GM23338 (cell line): ENCODE data around the gene ALAD. TPM values are rescaled to one million over a fixed set of nuclear protein-coding genes. Genes with fewer than 3 reads are reported as not detected.

ENCODE experiments used
- ATAC-seq: fragments of 200-7000 bp; cut with Tn5 transposase; 3 replicates; pipeline ENCODE4 v1.9.1; 2020
- DNase-seq: peaks from one replicate; pipeline ENCODE4 v3.0.0-alpha.2; 2015; ENCODE audit warnings: low spot score
- H2AFZ ChIP-seq: fragments of 200-600 bp; sonication (generic); 2 replicates; pipeline ENCODE4 v1.8.0; 2016; ENCODE audit warnings: antibody characterized with exemption, mild to moderate bottlenecking, moderate library complexity
- H3F3A ChIP-seq: fragments of 200-600 bp; sonication (generic); replicated peaks from 2 replicates; pipeline ENCODE4 v1.8.0; 2017; ENCODE audit warnings: antibody characterized with exemption, mixed run types, low read depth
- H3K27ac ChIP-seq: fragments of 200-600 bp; sonication (generic); 2 replicates; pipeline ENCODE4 v1.6.1; 2016; ENCODE audit warnings: low read depth
- H3K27me3 ChIP-seq: fragments of 200-600 bp; sonication (generic); 2 replicates; pipeline ENCODE4 v1.8.0; 2016; ENCODE audit warnings: mild to moderate bottlenecking, mixed run types, moderate library complexity; ENCODE audit not compliant: insufficient read depth
- H3K36me3 ChIP-seq: fragments of 200-600 bp; sonication (generic); 2 replicates; pipeline ENCODE4 v1.8.0; 2016; ENCODE audit warnings: mild to moderate bottlenecking; ENCODE audit not compliant: insufficient read depth
- H3K4me1 ChIP-seq: fragments of 200-600 bp; sonication (generic); 2 replicates; pipeline ENCODE4 v1.8.0; 2016; ENCODE audit warnings: mild to moderate bottlenecking, moderate library complexity; ENCODE audit not compliant: insufficient read depth
- H3K4me2 ChIP-seq: fragments of 200-600 bp; sonication (generic); 2 replicates; pipeline ENCODE4 v1.7.1; 2017; ENCODE audit warnings: mixed run types
- H3K4me3 ChIP-seq: fragments of 200-600 bp; sonication (generic); 2 replicates; pipeline ENCODE4 v1.6.1; 2016; ENCODE audit warnings: mixed run types
- H3K79me2 ChIP-seq: fragments of 200-600 bp; sonication (generic); replicated peaks from 2 replicates; pipeline ENCODE4 v1.8.0; 2017; ENCODE audit warnings: mild to moderate bottlenecking; ENCODE audit not compliant: insufficient read depth
- H3K9me2 ChIP-seq: fragments of 200-600 bp; sonication (generic); 2 replicates; pipeline ENCODE4 v1.8.0; 2017; ENCODE audit not compliant: insufficient read depth
- H4K20me1 ChIP-seq: fragments of 200-600 bp; sonication (generic); replicated peaks from 2 replicates; pipeline ENCODE4 v1.8.0; 2017; ENCODE audit warnings: mild to moderate bottlenecking; ENCODE audit not compliant: insufficient read depth
- H3K27ac Mint-ChIP-seq: 2 replicates; pipeline ENCODE4 v1.8.0; 2020; ENCODE audit warnings: inconsistent platforms, mild to moderate bottlenecking, moderate library complexity, mixed read lengths
- H3K27me3 Mint-ChIP-seq: 3 replicates; pipeline ENCODE4 v1.8.0; 2022; ENCODE audit warnings: low read depth, mild to moderate bottlenecking, moderate library complexity, mixed read lengths, inconsistent platforms; ENCODE audit not compliant: insufficient read depth, poor library complexity
- H3K36me3 Mint-ChIP-seq: 3 replicates; pipeline ENCODE4 v1.8.0; 2021; ENCODE audit warnings: low read depth, mild to moderate bottlenecking, inconsistent platforms, moderate library complexity, mixed read lengths
- H3K4me1 Mint-ChIP-seq: 3 replicates; pipeline ENCODE4 v1.8.0; 2020; ENCODE audit warnings: mild to moderate bottlenecking, inconsistent platforms, mixed read lengths
- H3K4me3 Mint-ChIP-seq: 3 replicates; pipeline ENCODE4 v1.8.0; 2021; ENCODE audit warnings: moderate library complexity, mild to moderate bottlenecking, inconsistent platforms, mixed read lengths
- H3K9me3 Mint-ChIP-seq: 3 replicates; pipeline ENCODE4 v1.8.0; 2020; ENCODE audit warnings: moderate library complexity, mild to moderate bottlenecking, inconsistent platforms, mixed read lengths
- CREB1 ChIP-seq: fragments of 250-450 bp; sonication (Bioruptor Pico); IDR thresholded peaks from 2 replicates; pipeline ENCODE4 v1.5.0; 2020; ENCODE audit warnings: low read depth, mild to moderate bottlenecking, moderate library complexity
- EZH2 ChIP-seq: fragments of 200-600 bp; sonication (generic); IDR thresholded peaks from one replicate; pipeline ENCODE4 v1.8.0; 2017; ENCODE audit warnings: antibody characterized with exemption, mild to moderate bottlenecking, low read depth; ENCODE audit not compliant: unreplicated experiment
- EZH2phosphoT487 ChIP-seq: fragments of 200-600 bp; sonication (generic); IDR thresholded peaks from one replicate; pipeline ENCODE4 v1.8.1; 2018; ENCODE audit warnings: antibody characterized with exemption; ENCODE audit not compliant: unreplicated experiment
- JUNB ChIP-seq: IDR thresholded peaks from one replicate; pipeline ENCODE4 v1.6.1; 2016; ENCODE audit warnings: antibody characterized with exemption; ENCODE audit not compliant: unreplicated experiment
- NANOG ChIP-seq: IDR thresholded peaks from 2 replicates; pipeline ENCODE4 v1.6.1; 2016; ENCODE audit warnings: antibody characterized with exemption, borderline replicate concordance
- POLR2AphosphoS5 ChIP-seq: IDR thresholded peaks from 2 replicates; pipeline ENCODE4 v1.6.1; 2016; ENCODE audit warnings: antibody characterized with exemption, low read depth
- STAT1 ChIP-seq: IDR thresholded peaks from one replicate; pipeline ENCODE4 v1.6.1; 2016; ENCODE audit warnings: antibody characterized with exemption; ENCODE audit not compliant: unreplicated experiment
- ZNF114 ChIP-seq: fragments of 250-450 bp; sonication (Bioruptor Pico); IDR thresholded peaks from 2 replicates; pipeline ENCODE4 v1.5.0; 2020; ENCODE audit warnings: mild to moderate bottlenecking, moderate library complexity
- ZNF331 ChIP-seq: fragments of 250-450 bp; sonication (Bioruptor Pico); IDR thresholded peaks from 2 replicates; pipeline ENCODE4 v1.5.0; 2020; ENCODE audit warnings: low read depth, mild to moderate bottlenecking, moderate library complexity
- polyA plus RNA-seq: library from polyadenylated mRNA; unstranded; fragments of >200 nt; fragmentation: Nextera tagmentation; extraction: Ambion mirVana; gene quantifications from 2 replicates; pipeline ENCODE4 v1.2.1, GENCODE V29; 2016
- total RNA-seq: library from RNA; depleted of rRNA; stranded (reverse); fragments of >200 nt; shearing (Covaris generic); gene quantifications from 2 replicates; pipeline ENCODE4 v1.2.3, GENCODE V29; 2014
- TF ChIP-seq, protein P1 (sequence below): IDR thresholded peaks from 2 replicates; pipeline ENCODE4 v1.6.1; 2016; ENCODE audit warnings: antibody characterized with exemption
- TF ChIP-seq, protein P2 (sequence below), 2 experiments: fragments of 200-600 bp in 1 of 2; sonication (generic) in 1 of 2; conservative IDR thresholded peaks; 2 replicates each; pipeline versions ENCODE4 v1.5.1 to v1.6.1; 2016 to 2017; ENCODE audit warnings: antibody characterized with exemption in 2 of 2, low read depth in 2 of 2, mild to moderate bottlenecking in 2 of 2, moderate library complexity in 1 of 2
- TF ChIP-seq, protein P3 (sequence below): fragments of 250-450 bp; sonication (Bioruptor Pico); IDR thresholded peaks from 2 replicates; pipeline ENCODE4 v1.5.0; 2020; ENCODE audit warnings: mild to moderate bottlenecking, moderate library complexity
- TF ChIP-seq, protein P4 (sequence below): IDR thresholded peaks from one replicate; pipeline ENCODE4 v1.6.1; 2018; ENCODE audit warnings: antibody characterized with exemption; ENCODE audit not compliant: unreplicated experiment

The ALAD gene
- total and polyA plus RNA-seq, 2 experiments from 2014 or later, result 7.1 to 10.1 TPM

DNA sequence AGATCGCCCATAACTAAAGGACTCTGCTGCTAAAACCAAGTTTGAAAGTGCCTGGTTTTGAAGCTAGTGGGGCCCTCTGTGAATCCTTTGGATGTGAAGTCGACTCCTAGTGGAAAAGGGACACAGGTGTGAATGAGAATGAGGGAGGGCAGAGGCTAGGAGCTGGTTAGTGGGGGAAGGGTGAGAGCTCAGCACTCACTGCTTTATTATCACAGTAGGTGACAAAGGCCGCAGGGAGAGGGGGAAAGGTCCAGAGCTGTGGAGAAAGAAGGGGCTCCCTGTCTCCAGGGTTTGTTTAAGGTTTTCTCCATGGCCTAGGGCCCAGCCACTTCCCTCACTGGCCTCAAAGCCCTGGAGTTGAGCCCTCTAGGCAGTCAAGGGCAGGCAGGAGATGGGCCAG is 27.8 kb downstream of the ALAD start:
- H3K9me3 Mint-ChIP-seq, result no peaks in the 10 kb centered on the region
- no peak overlapping the region for H3K27ac ChIP-seq
- no peak overlapping the region; the same call in 2 of the 3 replicates for H3K4me3 Mint-ChIP-seq
- peaks cover 4% of the 10 kb centered on the region for H3K4me1 Mint-ChIP-seq
- H3K79me2 ChIP-seq, result no peaks in the 10 kb centered on the region
- DNase-seq (no peak), ATAC-seq (no peak)
- TF ChIP-seq NANOG (no peak), POLR2AphosphoS5 (no peak), JUNB (no peak), ZNF114 (CRISPR knock-in tag) (no peak), STAT1 (no peak), EZH2 (no peak), EZH2phosphoT487 (no peak), CREB1 (CRISPR knock-in tag) (no peak), ZNF331 (CRISPR knock-in tag) (no peak)
- TF ChIP-seq, protein P1, sequence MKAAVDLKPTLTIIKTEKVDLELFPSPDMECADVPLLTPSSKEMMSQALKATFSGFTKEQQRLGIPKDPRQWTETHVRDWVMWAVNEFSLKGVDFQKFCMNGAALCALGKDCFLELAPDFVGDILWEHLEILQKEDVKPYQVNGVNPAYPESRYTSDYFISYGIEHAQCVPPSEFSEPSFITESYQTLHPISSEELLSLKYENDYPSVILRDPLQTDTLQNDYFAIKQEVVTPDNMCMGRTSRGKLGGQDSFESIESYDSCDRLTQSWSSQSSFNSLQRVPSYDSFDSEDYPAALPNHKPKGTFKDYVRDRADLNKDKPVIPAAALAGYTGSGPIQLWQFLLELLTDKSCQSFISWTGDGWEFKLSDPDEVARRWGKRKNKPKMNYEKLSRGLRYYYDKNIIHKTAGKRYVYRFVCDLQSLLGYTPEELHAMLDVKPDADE, result no peak
- TF ChIP-seq, protein P2, sequence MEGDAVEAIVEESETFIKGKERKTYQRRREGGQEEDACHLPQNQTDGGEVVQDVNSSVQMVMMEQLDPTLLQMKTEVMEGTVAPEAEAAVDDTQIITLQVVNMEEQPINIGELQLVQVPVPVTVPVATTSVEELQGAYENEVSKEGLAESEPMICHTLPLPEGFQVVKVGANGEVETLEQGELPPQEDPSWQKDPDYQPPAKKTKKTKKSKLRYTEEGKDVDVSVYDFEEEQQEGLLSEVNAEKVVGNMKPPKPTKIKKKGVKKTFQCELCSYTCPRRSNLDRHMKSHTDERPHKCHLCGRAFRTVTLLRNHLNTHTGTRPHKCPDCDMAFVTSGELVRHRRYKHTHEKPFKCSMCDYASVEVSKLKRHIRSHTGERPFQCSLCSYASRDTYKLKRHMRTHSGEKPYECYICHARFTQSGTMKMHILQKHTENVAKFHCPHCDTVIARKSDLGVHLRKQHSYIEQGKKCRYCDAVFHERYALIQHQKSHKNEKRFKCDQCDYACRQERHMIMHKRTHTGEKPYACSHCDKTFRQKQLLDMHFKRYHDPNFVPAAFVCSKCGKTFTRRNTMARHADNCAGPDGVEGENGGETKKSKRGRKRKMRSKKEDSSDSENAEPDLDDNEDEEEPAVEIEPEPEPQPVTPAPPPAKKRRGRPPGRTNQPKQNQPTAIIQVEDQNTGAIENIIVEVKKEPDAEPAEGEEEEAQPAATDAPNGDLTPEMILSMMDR (conservative IDR thresholded peaks at IDR 0.05; ENCODE audit: low read depth in 2 of 2), result no peak
- TF ChIP-seq, protein P3, sequence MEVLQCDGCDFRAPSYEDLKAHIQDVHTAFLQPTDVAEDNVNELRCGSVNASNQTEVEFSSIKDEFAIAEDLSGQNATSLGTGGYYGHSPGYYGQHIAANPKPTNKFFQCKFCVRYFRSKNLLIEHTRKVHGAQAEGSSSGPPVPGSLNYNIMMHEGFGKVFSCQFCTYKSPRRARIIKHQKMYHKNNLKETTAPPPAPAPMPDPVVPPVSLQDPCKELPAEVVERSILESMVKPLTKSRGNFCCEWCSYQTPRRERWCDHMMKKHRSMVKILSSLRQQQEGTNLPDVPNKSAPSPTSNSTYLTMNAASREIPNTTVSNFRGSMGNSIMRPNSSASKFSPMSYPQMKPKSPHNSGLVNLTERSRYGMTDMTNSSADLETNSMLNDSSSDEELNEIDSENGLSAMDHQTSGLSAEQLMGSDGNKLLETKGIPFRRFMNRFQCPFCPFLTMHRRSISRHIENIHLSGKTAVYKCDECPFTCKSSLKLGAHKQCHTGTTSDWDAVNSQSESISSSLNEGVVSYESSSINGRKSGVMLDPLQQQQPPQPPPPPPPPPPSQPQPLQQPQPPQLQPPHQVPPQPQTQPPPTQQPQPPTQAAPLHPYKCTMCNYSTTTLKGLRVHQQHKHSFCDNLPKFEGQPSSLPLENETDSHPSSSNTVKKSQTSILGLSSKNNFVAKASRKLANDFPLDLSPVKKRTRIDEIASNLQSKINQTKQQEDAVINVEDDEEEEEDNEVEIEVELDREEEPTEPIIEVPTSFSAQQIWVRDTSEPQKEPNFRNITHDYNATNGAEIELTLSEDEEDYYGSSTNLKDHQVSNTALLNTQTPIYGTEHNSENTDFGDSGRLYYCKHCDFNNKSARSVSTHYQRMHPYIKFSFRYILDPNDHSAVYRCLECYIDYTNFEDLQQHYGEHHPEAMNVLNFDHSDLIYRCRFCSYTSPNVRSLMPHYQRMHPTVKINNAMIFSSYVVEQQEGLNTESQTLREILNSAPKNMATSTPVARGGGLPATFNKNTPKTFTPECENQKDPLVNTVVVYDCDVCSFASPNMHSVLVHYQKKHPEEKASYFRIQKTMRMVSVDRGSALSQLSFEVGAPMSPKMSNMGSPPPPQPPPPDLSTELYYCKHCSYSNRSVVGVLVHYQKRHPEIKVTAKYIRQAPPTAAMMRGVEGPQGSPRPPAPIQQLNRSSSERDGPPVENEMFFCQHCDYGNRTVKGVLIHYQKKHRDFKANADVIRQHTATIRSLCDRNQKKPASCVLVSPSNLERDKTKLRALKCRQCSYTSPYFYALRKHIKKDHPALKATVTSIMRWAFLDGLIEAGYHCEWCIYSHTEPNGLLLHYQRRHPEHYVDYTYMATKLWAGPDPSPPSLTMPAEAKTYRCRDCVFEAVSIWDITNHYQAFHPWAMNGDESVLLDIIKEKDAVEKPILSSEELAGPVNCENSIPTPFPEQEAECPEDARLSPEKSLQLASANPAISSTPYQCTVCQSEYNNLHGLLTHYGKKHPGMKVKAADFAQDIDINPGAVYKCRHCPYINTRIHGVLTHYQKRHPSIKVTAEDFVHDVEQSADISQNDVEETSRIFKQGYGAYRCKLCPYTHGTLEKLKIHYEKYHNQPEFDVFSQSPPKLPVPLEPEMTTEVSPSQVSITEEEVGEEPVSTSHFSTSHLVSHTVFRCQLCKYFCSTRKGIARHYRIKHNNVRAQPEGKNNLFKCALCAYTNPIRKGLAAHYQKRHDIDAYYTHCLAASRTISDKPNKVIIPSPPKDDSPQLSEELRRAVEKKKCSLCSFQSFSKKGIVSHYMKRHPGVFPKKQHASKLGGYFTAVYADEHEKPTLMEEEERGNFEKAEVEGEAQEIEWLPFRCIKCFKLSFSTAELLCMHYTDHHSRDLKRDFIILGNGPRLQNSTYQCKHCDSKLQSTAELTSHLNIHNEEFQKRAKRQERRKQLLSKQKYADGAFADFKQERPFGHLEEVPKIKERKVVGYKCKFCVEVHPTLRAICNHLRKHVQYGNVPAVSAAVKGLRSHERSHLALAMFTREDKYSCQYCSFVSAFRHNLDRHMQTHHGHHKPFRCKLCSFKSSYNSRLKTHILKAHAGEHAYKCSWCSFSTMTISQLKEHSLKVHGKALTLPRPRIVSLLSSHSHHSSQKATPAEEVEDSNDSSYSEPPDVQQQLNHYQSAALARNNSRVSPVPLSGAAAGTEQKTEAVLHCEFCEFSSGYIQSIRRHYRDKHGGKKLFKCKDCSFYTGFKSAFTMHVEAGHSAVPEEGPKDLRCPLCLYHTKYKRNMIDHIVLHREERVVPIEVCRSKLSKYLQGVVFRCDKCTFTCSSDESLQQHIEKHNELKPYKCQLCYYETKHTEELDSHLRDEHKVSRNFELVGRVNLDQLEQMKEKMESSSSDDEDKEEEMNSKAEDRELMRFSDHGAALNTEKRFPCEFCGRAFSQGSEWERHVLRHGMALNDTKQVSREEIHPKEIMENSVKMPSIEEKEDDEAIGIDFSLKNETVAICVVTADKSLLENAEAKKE (CRISPR knock-in tag), result no peak
- TF ChIP-seq, protein P4, sequence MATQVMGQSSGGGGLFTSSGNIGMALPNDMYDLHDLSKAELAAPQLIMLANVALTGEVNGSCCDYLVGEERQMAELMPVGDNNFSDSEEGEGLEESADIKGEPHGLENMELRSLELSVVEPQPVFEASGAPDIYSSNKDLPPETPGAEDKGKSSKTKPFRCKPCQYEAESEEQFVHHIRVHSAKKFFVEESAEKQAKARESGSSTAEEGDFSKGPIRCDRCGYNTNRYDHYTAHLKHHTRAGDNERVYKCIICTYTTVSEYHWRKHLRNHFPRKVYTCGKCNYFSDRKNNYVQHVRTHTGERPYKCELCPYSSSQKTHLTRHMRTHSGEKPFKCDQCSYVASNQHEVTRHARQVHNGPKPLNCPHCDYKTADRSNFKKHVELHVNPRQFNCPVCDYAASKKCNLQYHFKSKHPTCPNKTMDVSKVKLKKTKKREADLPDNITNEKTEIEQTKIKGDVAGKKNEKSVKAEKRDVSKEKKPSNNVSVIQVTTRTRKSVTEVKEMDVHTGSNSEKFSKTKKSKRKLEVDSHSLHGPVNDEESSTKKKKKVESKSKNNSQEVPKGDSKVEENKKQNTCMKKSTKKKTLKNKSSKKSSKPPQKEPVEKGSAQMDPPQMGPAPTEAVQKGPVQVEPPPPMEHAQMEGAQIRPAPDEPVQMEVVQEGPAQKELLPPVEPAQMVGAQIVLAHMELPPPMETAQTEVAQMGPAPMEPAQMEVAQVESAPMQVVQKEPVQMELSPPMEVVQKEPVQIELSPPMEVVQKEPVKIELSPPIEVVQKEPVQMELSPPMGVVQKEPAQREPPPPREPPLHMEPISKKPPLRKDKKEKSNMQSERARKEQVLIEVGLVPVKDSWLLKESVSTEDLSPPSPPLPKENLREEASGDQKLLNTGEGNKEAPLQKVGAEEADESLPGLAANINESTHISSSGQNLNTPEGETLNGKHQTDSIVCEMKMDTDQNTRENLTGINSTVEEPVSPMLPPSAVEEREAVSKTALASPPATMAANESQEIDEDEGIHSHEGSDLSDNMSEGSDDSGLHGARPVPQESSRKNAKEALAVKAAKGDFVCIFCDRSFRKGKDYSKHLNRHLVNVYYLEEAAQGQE, result no peak
- no peak overlapping the region for H2AFZ ChIP-seq
- no peaks in the 10 kb centered on the region for H4K20me1 ChIP-seq
- no peaks in the 10 kb centered on the region for H3K36me3 ChIP-seq
- H3K36me3 Mint-ChIP-seq, result peaks cover 6% of the 10 kb centered on the region; the same call in 2 of the 3 replicates
- H3K27me3 Mint-ChIP-seq, result peaks cover 2% of the 10 kb centered on the region
- no peak overlapping the region for H3K27ac Mint-ChIP-seq
- H3K4me2 ChIP-seq, result no peak overlapping the region
- no peaks in the 10 kb centered on the region for H3K4me1 ChIP-seq
- H3K9me2 ChIP-seq, result no peaks in the 10 kb centered on the region
- H3K27me3 ChIP-seq, result no peaks in the 10 kb centered on the region
- H3F3A ChIP-seq, result no peaks in the 10 kb centered on the region
- H3K4me3 ChIP-seq, result no peak overlapping the region
